Lower lobe of right lung (tissue), 2 donors: ENCODE measurements around the gene ART4. TPM values are rescaled to one million over a fixed set of nuclear protein-coding genes. Genes with fewer than 3 reads are reported as not detected.

ENCODE experiments used
- ATAC-seq, 2 donors: fragments of 200-7000 bp; cut with Tn5 transposase; one replicate each; pipeline ENCODE4 v1.9.1; 2020 to 2022; ENCODE audit warnings: mild to moderate bottlenecking in 2 of 2, moderate library complexity in 2 of 2
- DNase-seq: peaks from one replicate; pipeline ENCODE4 v3.0.0-alpha.2; 2020
- H3K27ac ChIP-seq: fragments of 200-600 bp; one replicate; pipeline ENCODE4 v1.8.0; 2022
- H3K27me3 ChIP-seq: fragments of 200-600 bp; one replicate; pipeline ENCODE4 v1.8.0; 2022; ENCODE audit warnings: low read depth
- H3K36me3 ChIP-seq: fragments of 200-600 bp; one replicate; pipeline ENCODE4 v1.8.0; 2022; ENCODE audit warnings: mild to moderate bottlenecking
- H3K4me1 ChIP-seq: fragments of 200-600 bp; one replicate; pipeline ENCODE4 v1.8.0; 2022
- H3K4me3 ChIP-seq: fragments of 200-600 bp; one replicate; pipeline ENCODE4 v1.8.0; 2022; ENCODE audit warnings: mild to moderate bottlenecking
- H3K9me3 ChIP-seq: fragments of 200-600 bp; one replicate; pipeline ENCODE4 v1.8.0; 2022
- intact Hi-C: fragments of 100-400 bp; cut with DNase I; formaldehyde crosslinking; loops from one replicate; pipeline ENCODE4 v1.11.0; 2022
- total RNA-seq: library from RNA; stranded (reverse); fragmentation: NEBNext Ultra II Directional; extraction: Animal tissue kit (Norgen Biotek cat#: 25700); gene quantifications from one replicate; pipeline ENCODE4 v1.2.1, GENCODE V29; 2021
- TF ChIP-seq, protein P1 (sequence below): fragments of 200-600 bp; IDR thresholded peaks from one replicate; pipeline ENCODE4 v1.8.0; 2022; ENCODE audit warnings: antibody characterized with exemption, mild to moderate bottlenecking
- donor health status: DM: no; HTN: yes; CAD: no; lungs with severe emphysema.

Gene ART4
- total RNA-seq, 1 donor from 2014 or later, result 3.7 TPM

DNA sequence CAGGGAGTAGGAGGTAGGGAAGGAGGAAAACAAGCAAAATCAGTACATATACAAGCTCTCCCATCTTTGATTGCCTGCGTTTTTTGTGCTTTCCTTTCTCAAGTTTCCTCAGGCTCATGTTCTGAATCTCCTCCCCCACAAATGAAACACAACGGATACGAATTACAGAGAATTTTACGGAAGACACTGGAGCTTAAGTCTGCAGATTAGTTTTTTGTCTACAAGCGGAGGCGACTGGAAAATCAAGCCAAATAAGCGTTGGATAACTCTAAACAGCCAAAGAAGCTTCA lies 40.7 kb downstream of the ART4 start:
- intact Hi-C loops, result no loop called here
- no peaks in the 10 kb centered on the region for H3K27me3 ChIP-seq
- H3K36me3 ChIP-seq, result peaks cover 25% of the 10 kb centered on the region
- peak overlapping the region; percentile 94 for H3K27ac ChIP-seq
- DNase-seq, result no peak
- peaks cover 26% of the 10 kb centered on the region for H3K4me1 ChIP-seq
- H3K4me3 ChIP-seq, result peak overlapping the region; percentile 83
- H3K9me3 ChIP-seq, result no peaks in the 10 kb centered on the region
- TF ChIP-seq, protein P1, sequence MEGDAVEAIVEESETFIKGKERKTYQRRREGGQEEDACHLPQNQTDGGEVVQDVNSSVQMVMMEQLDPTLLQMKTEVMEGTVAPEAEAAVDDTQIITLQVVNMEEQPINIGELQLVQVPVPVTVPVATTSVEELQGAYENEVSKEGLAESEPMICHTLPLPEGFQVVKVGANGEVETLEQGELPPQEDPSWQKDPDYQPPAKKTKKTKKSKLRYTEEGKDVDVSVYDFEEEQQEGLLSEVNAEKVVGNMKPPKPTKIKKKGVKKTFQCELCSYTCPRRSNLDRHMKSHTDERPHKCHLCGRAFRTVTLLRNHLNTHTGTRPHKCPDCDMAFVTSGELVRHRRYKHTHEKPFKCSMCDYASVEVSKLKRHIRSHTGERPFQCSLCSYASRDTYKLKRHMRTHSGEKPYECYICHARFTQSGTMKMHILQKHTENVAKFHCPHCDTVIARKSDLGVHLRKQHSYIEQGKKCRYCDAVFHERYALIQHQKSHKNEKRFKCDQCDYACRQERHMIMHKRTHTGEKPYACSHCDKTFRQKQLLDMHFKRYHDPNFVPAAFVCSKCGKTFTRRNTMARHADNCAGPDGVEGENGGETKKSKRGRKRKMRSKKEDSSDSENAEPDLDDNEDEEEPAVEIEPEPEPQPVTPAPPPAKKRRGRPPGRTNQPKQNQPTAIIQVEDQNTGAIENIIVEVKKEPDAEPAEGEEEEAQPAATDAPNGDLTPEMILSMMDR, result no peak
- ATAC-seq, result no peak

DNA sequence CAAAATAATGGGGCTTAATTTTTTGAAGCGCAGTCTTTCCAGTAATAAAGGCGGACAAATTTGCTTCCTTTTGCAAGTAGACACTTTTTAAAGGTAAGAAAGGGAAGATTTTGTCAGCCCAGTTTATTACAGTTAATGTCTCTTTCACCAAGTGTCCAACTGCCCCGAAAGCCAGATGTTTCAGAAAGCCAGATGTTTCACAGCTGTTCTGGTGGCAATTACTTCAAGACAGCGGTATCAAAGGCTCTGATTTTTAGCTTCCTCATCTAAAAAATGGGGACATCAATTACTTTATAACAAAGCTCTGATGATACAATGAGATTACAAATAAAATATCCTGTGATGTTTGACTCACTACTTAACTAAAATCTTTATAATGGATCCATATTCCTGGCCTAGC lies 41.1 kb downstream of the ART4 start:
- TF ChIP-seq, protein P1, result no peak
- H3K4me3 ChIP-seq, result peak overlapping the region; percentile 83
- H3K9me3 ChIP-seq, result no peaks in the 10 kb centered on the region
- H3K27me3 ChIP-seq, result no peaks in the 10 kb centered on the region
- no peak overlapping the region for H3K27ac ChIP-seq
- ATAC-seq (no peak), DNase-seq (no peak)
- H3K36me3 ChIP-seq, result peaks cover 29% of the 10 kb centered on the region
- intact Hi-C loops, result no loop called here
- peaks cover 26% of the 10 kb centered on the region for H3K4me1 ChIP-seq

DNA sequence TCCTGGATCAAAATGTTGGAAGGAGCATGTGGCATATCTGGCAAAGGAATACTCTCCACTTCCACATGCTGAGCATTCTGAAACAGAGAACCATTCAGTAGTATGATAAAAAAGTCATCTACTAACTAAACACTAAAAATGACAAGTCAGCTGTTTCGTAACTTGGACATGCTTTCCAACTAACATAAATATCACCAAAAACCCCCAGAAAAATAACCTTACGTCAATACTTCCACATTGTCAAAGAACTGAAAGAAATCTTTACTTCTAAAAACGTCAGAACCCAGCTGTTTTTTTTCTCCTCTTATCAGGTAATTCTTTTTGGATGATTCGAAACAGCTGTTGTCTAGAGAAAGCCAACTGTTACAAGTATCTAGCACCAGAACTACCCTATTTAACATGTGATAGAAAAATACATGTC lies 48.3 kb downstream of the ART4 start:
- no peaks in the 10 kb centered on the region for H3K27me3 ChIP-seq
- H3K36me3 ChIP-seq, result peaks cover 99% of the 10 kb centered on the region
- no peaks in the 10 kb centered on the region for H3K4me1 ChIP-seq
- intact Hi-C loops, result no loop called here
- no peak overlapping the region for H3K4me3 ChIP-seq
- no peak overlapping the region for H3K27ac ChIP-seq
- ATAC-seq (no peak), DNase-seq (no peak)
- H3K9me3 ChIP-seq, result no peaks in the 10 kb centered on the region
- TF ChIP-seq, protein P1, result no peak

DNA sequence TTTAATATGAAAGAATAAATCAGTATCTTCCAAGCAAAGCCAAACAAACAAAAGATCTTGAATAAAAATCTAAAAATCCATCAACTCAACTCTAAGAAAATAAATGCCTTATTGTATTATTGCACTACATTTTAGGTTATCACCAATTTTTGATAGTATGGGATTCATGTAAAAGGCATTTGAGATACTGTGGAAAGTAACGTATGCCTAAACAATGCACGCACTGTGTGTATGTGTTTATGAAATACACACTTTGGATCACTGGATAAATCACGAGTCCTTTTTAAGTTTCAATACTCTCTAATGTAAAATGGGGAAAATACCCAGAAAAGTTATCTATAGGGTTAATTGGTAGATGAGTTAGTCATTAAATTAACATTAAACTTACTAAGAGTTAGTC lies 57.8 kb downstream of the ART4 start:
- TF ChIP-seq, protein P1, result no peak
- H3K4me3 ChIP-seq, result no peak overlapping the region
- peaks cover 68% of the 10 kb centered on the region for H3K36me3 ChIP-seq
- intact Hi-C loops, result no loop called here
- H3K4me1 ChIP-seq, result no peaks in the 10 kb centered on the region
- no peaks in the 10 kb centered on the region for H3K27me3 ChIP-seq
- DNase-seq, result no peak
- H3K27ac ChIP-seq, result no peak overlapping the region
- ATAC-seq, result no peak
- no peaks in the 10 kb centered on the region for H3K9me3 ChIP-seq

DNA sequence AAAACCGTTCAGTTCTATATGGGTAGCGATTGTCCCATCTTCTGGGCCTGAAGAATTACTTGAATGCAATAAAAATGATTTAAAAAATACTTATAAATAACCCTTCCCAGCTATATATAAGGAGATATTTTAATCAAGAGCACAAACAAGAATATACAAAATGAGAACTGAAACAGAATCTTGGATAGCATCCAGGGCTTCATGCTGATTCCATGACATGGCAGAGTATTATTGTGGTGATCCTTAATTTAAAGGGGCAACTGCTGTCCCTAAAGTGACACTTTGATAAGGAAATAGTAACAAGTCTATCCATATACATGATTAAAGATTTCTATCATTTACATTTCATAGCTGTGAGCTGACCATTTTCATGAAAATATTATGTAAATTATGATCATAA lies 58.9 kb downstream of the ART4 start:
- intact Hi-C loops, result no loop called here
- ATAC-seq (no peak), DNase-seq (no peak)
- H3K9me3 ChIP-seq, result no peaks in the 10 kb centered on the region
- H3K4me3 ChIP-seq, result no peak overlapping the region
- TF ChIP-seq, protein P1, result no peak
- peaks cover 57% of the 10 kb centered on the region for H3K36me3 ChIP-seq
- no peak overlapping the region for H3K27ac ChIP-seq
- no peaks in the 10 kb centered on the region for H3K27me3 ChIP-seq
- H3K4me1 ChIP-seq, result no peaks in the 10 kb centered on the region

DNA sequence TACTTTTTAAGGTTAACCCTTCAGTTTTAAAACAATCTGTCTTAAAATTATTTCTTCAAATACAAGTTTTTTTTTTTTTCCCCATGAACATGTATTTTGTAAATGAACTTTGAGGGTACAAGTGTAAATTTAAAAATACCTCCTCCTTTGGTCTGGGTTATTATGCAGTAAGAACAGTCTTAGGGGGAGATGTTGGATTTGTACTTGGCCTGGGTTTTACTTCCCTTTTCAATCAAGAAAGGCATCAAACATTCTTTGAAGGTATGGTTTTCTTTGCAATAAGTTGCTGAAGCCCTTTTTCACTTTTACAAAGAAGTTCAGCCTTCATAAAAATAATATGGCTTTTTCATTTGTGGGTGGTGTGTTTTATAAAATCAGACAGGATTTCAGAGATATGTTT lies 60.6 kb downstream of the ART4 start:
- intact Hi-C loops, result no loop called here
- H3K4me1 ChIP-seq, result no peaks in the 10 kb centered on the region
- ATAC-seq, result no peak

More for the DNA sequence above, 60.6 kb downstream of the ART4 start:
- no peaks in the 10 kb centered on the region for H3K9me3 ChIP-seq
- TF ChIP-seq, protein P1, result no peak
- H3K27ac ChIP-seq, result no peak overlapping the region
- H3K27me3 ChIP-seq, result no peaks in the 10 kb centered on the region
- peaks cover 40% of the 10 kb centered on the region for H3K36me3 ChIP-seq
- no peak for DNase-seq
- H3K4me3 ChIP-seq, result no peak overlapping the region
